GM18498 (cell line): ENCODE measurements around the gene SAMD8.
"Not testable (repeated sequence)": the region's sequence is repeated elsewhere in the genome, so short reads cannot be mapped to it uniquely, and the experiment has no call there.

Experiments used
- ATAC-seq: cut with Tn5 transposase; IDR thresholded peaks from one replicate; pipeline ENCODE4 v1.9.1; 2021; ENCODE audit warnings: mild to moderate bottlenecking, moderate library complexity; ENCODE audit not compliant: unreplicated experiment

SAMD8 gene

GRCh38 chr10:75106891-75107290, 4.6 kb upstream of the SAMD8 start:
- not testable (repeated sequence) for ATAC-seq

GRCh38 chr10:75107756-75108683, 3.4 kb upstream of the SAMD8 start:
- ATAC-seq, result no peak

DNA sequence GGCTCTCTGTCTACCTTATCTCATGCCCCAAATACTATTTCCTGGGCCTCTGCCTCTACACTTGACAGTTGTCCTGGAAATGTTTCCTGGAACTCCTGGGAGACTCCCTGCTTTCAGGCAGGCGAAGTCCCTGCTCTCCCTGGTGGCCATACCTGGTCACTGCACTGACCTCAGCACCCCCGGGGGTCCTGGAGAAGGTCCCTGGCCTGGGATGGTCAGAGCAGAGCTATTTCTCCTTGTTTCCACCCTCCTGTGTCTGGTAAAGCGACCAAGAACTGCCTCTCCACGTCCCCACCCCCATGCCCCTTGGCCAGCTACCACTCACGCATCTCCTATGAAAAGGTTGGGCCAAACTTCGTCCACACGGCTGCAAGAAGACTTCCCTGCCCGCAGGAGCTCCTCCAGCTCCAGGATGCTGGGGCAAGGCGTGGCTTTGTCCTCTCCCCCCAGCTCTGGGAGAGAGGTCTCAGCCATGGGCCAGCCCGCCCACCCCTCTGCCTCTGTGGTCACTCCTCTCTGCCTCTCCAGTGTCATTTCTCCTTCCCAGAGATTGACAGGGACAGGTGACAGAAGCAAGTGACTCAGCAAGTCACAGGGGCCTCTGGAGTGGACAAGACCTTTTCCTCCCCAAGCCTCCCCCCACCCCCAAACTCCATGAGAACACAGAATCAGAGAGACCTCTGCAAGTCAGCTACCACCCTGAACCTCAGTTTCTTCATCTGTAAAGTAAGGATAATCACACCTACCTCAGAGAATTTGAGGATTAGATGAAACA, 2.6 kb upstream of the SAMD8 start:
- ATAC-seq, result no peak

- no peak for ATAC-seq
These were observed 2.0 kb upstream of the SAMD8 start for GRCh38 chr10:75109459-75109778.

GRCh38 chr10:75110006-75110632, 1.3 kb upstream of the SAMD8 start:
- no peak for ATAC-seq

- ATAC-seq, result peak; percentile 29
These were observed 637 bp downstream of the SAMD8 start for GRCh38 chr10:75111907-75112679.

- ATAC-seq, result no peak
These were observed 3.7 kb downstream of the SAMD8 start for GRCh38 chr10:75115137-75115536.

- ATAC-seq, result not testable (repeated sequence)
These were observed 5.7 kb downstream of the SAMD8 start for GRCh38 chr10:75116941-75117775.

DNA sequence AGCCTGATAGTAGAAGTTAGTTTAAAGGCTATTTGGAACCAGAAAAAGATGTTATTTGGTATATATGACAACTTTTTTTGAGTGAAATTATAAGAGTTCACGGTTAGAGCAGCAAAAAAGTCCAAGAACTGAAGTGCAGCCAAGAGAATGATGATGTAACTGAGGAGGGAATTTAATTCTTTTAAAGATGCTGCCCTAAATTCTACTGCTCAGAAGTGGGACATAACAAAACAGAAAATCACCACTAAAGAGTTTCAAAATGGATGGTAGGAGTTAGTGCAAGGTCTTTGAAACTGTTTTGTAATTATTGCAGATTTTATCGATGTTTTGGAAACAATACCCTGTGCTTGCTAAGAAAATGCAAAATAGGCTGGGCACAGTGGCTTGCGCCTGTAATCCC, 6.5 kb downstream of the SAMD8 start:
- no peak for ATAC-seq

- not testable (repeated sequence) for ATAC-seq
These were observed 8.1 kb downstream of the SAMD8 start for GRCh38 chr10:75119444-75120066.

DNA sequence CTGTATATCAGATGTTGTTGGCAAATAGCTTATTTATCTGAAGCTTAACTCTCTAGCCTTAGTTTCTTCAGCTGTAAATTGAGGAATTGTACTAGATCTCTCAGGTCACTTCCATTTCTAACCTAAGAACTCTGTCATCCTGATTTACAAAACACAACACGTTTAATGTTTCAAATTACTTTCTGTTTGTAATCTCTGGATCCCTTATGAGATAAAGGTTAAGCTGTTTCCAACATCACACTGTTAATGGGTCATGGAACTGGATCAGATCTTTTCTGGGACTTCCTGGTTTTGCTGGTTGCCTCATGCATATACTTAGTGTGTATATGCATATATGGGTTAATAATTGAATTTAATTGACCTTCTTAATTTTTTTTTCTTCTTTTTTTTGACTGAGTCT, 9.9 kb downstream of the SAMD8 start:
- ATAC-seq, result no peak

GRCh38 chr10:75122505-75122904, 11.0 kb downstream of the SAMD8 start:
- ATAC-seq, result no peak

DNA sequence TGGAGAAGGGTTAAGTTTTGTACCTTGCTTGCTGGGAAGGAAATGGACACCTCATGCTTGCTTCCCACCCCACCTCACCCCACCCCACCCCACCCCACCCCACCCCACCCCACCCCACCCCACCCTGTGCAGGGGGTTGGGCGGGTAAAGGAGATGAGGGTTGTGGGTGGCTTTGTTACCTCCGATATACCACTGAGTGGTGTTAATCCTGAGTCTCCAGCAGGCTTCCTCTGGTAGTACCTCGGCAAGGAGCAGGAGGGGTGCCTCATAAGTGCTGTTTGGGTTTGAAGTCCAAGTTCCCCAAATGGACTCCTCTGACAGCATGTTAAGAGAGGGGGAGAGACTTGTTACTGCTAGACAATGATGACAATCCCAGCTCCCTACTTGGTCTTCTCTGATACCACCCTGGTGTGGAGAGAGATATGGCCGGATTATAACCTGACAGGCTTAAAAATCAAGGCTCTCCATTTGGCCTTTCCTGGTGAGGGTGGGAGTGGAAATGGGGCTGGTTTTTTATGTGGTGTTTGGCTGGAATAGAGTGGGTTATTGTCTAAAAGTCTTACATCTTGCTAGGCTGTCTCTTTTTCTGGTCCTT, 11.7 kb downstream of the SAMD8 start:
- no peak for ATAC-seq

DNA sequence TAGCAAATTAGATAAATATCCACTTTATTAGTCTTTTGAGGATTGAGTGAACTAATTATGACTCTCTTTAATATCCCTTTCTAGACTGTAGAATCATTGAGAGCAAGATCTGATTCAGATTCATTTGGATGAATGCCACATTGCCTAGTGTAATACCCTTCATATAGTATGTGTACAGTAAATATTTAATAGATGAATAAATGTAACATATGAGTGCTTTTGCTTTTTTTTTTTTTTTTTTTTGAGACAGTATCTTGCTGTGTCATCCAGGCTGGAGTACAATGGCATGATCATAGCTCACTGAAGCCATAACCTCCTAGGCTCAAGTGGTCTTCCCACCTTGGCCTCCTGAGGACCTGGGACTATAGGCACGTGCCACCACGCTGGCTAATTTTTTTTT, 14.8 kb downstream of the SAMD8 start:
- ATAC-seq, result no peak

GRCh38 chr10:75127471-75127870, 16.0 kb downstream of the SAMD8 start:
- no peak for ATAC-seq

GRCh38 chr10:75128985-75129384, 17.5 kb downstream of the SAMD8 start:
- not testable (repeated sequence) for ATAC-seq

DNA sequence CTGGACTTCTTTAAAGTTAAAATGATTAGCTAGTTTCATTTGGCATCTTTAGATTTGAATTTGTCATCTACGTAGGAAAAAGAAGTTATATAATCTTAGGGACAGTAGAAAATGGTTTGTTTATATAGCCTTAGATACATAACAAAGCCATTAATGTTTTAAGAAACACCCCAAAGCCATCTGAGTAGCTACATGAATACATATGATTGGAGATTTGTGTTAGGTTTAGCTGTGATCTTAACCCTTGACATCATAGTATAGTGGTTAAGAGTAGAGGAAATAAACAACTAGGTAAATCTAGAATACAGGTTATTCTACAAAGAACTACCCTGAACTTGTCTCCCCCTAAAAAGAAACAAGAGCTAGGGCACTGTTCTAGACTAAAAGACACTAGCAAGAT, 18.1 kb downstream of the SAMD8 start:
- ATAC-seq, result no peak

DNA sequence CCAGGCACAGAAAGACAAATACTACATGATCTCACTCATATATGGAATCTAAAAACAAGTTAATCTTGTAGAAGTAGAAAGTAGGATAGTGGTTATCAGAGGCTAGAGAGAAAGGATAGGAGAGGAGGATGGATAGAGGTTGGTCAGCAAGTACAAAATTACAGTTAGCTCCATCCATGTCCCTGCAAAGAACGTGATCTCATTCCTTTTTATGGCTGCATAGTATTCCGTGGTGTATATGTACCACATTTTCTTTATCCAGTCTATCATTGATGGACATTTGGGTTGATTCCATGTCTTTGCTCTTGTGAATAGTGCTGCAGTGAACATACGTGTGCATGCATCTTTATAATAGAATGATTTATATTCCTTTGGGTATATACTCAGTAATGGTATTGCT, 22.2 kb downstream of the SAMD8 start:
- not testable (repeated sequence) for ATAC-seq

GRCh38 chr10:75136346-75136745, 24.9 kb downstream of the SAMD8 start:
- ATAC-seq, result no peak
